IMR-90 (cell line): ENCODE results near the gene CPSF4L. TPM values are rescaled to one million over a fixed set of nuclear protein-coding genes. Genes with fewer than 3 reads are reported as not detected.

Experiments used
- ATAC-seq: fragments of 200-7000 bp; cut with Tn5 transposase; 2 replicates; pipeline ENCODE4 v1.9.1; 2020; ENCODE audit warnings: low read depth, mild to moderate bottlenecking, moderate library complexity
- BruUV-seq: library from RNA; stranded (reverse); fragments of 400-500 nt; replicated peaks from 2 replicates; lab custom pipeline; 2021; lab: Mats Ljungman, UMichigan
- CTCF ChIA-PET: fragments of 300-600 bp; formaldehyde crosslinking; extraction: SDS; loops from one replicate; lab custom pipeline; 2021; ENCODE audit warnings: antibody characterized with exemption; lab: Yijun Ruan, JAX
- POLR2A ChIA-PET: fragments of 300-600 bp; sonication (Branson Sonifier 250); formaldehyde crosslinking; loops from one replicate; lab custom pipeline; 2022; ENCODE audit warnings: antibody characterized with exemption; ENCODE audit not compliant: unreplicated experiment; lab: Charles Lee
- DNase-seq: peaks from one replicate; pipeline ENCODE4 v3.0.0; 2013
- H2AFZ ChIP-seq: replicated peaks from 2 replicates; pipeline ENCODE3; 2013; ENCODE audit warnings: low read length, mild to moderate bottlenecking; ENCODE audit not compliant: poor library complexity
- H2AK5ac ChIP-seq: 2 replicates; pipeline ENCODE4 v1.6.1; 2013; ENCODE audit warnings: low read depth, low read length, inconsistent platforms
- H2AK9ac ChIP-seq: replicated peaks from 2 replicates; pipeline ENCODE3; 2013; ENCODE audit warnings: mild to moderate bottlenecking, low read depth, low read length, moderate library complexity; ENCODE audit not compliant: poor library complexity
- H2BK120ac ChIP-seq: 2 replicates; pipeline ENCODE4 v1.6.1; 2013; ENCODE audit warnings: low read depth, low read length, inconsistent platforms
- H2BK15ac ChIP-seq: 3 replicates; pipeline ENCODE4 v1.6.1; 2013; ENCODE audit warnings: low read depth, low read length, inconsistent platforms
- H2BK20ac ChIP-seq: 2 replicates; pipeline ENCODE4 v1.6.1; 2013; ENCODE audit warnings: low read depth, mild to moderate bottlenecking, inconsistent platforms, low read length, moderate library complexity
- H2BK5ac ChIP-seq: 2 replicates; pipeline ENCODE4 v1.6.1; 2013; ENCODE audit warnings: mild to moderate bottlenecking, low read depth, low read length, inconsistent platforms; ENCODE audit not compliant: poor library complexity, severe bottlenecking
- H3K14ac ChIP-seq: replicated peaks from 2 replicates; pipeline ENCODE4 v1.6.1; 2013; ENCODE audit warnings: low read depth, low read length, inconsistent platforms
- H3K18ac ChIP-seq: 2 replicates; pipeline ENCODE4 v1.6.1; 2013; ENCODE audit warnings: low read depth, low read length, control low read depth
- H3K23ac ChIP-seq: 2 replicates; pipeline ENCODE4 v1.6.1; 2013; ENCODE audit warnings: low read depth, low read length, inconsistent platforms
- H3K27ac ChIP-seq: 2 replicates; pipeline ENCODE4 v1.5.1; 2013; ENCODE audit warnings: mild to moderate bottlenecking, control low read depth, low read length; ENCODE audit not compliant: insufficient read depth
- H3K27me3 ChIP-seq: 2 replicates; pipeline ENCODE4 v1.6.1; 2013; ENCODE audit warnings: low read length; ENCODE audit not compliant: control insufficient read depth, insufficient read depth
- H3K36me3 ChIP-seq: 2 replicates; pipeline ENCODE4 v1.6.1; 2013; ENCODE audit warnings: low read length, mixed read lengths; ENCODE audit not compliant: control insufficient read depth, insufficient read depth
- H3K4ac ChIP-seq: 2 replicates; pipeline ENCODE4 v1.6.1; 2013; ENCODE audit warnings: low read depth, low read length, inconsistent platforms
- H3K4me1 ChIP-seq: 2 replicates; pipeline ENCODE4 v1.6.1; 2013; ENCODE audit warnings: low read length, mixed read lengths; ENCODE audit not compliant: control insufficient read depth, insufficient read depth
- H3K4me2 ChIP-seq: 2 replicates; pipeline ENCODE4 v1.6.1; 2013; ENCODE audit warnings: low read depth, mild to moderate bottlenecking, control low read depth, low read length, moderate library complexity
- H3K4me3 ChIP-seq: 2 replicates; pipeline ENCODE4 v1.5.1; 2013; ENCODE audit warnings: low read depth, mild to moderate bottlenecking, control low read depth, low read length, moderate library complexity; ENCODE audit not compliant: insufficient read depth
- H3K56ac ChIP-seq: 2 replicates; pipeline ENCODE4 v1.6.1; 2013; ENCODE audit warnings: low read length, inconsistent platforms; ENCODE audit not compliant: insufficient read depth; ENCODE audit errors: extremely low read depth
- H3K79me1 ChIP-seq, 2 experiments: 2 replicates each; pipeline ENCODE4 v1.6.1; 2013; ENCODE audit warnings: low read length in 2 of 2, inconsistent platforms in 1 of 2, low read depth in 1 of 2
- H3K9ac ChIP-seq: 2 replicates; pipeline ENCODE4 v1.6.1; 2013; ENCODE audit warnings: low read depth, low read length, control low read depth
- H3K9me1 ChIP-seq: 2 replicates; pipeline ENCODE4 v1.6.1; 2013; ENCODE audit warnings: low read length, inconsistent platforms; ENCODE audit not compliant: insufficient read depth
- H3K9me3 ChIP-seq: 2 replicates; pipeline ENCODE4 v1.6.1; 2013; ENCODE audit warnings: low read length; ENCODE audit not compliant: control insufficient read depth, insufficient read depth
- H4K20me1 ChIP-seq: 2 replicates; pipeline ENCODE4 v1.6.1; 2013; ENCODE audit warnings: low read length, inconsistent platforms; ENCODE audit not compliant: insufficient read depth
- H4K5ac ChIP-seq: 2 replicates; pipeline ENCODE4 v1.6.1; 2013; ENCODE audit warnings: mild to moderate bottlenecking, low read depth, low read length, control low read depth
- H4K8ac ChIP-seq, 2 experiments: 2 replicates each; pipeline ENCODE4 v1.6.1; 2013; ENCODE audit warnings: low read depth in 2 of 2, low read length in 2 of 2, control low read depth in 1 of 2, inconsistent platforms in 1 of 2
- H4K91ac ChIP-seq: 2 replicates; pipeline ENCODE4 v1.6.1; 2013; ENCODE audit warnings: low read depth, low read length, inconsistent platforms; ENCODE audit not compliant: insufficient read depth
- BHLHE40 ChIP-seq: fragments of 150-350 bp; IDR thresholded peaks from 2 replicates; pipeline ENCODE4 v1.6.1; 2016; ENCODE audit warnings: mild to moderate bottlenecking, low read depth, low read length
- CEBPB ChIP-seq: IDR thresholded peaks from 2 replicates; pipeline ENCODE4 v1.6.1; 2012; ENCODE audit warnings: low read depth, low read length, improper control_type of control experiment
- CHD1 ChIP-seq: IDR thresholded peaks from 2 replicates; pipeline ENCODE4 v1.6.1; 2012; ENCODE audit warnings: low read depth, low read length, improper control_type of control experiment
- CTCF ChIP-seq: conservative IDR thresholded peaks from 2 replicates; pipeline ENCODE4 v1.5.1; 2012; ENCODE audit warnings: mild to moderate bottlenecking, low read depth, low read length, improper control_type of control experiment
- ELK1 ChIP-seq: fragments of 150-350 bp; IDR thresholded peaks from 2 replicates; pipeline ENCODE4 v1.6.1; 2016; ENCODE audit warnings: low read depth, mild to moderate bottlenecking, low read length, moderate library complexity, borderline replicate concordance
- FOS ChIP-seq: fragments of 150-350 bp; IDR thresholded peaks from 2 replicates; pipeline ENCODE4 v1.6.1; 2016; ENCODE audit warnings: low read depth, low read length
- MAZ ChIP-seq: IDR thresholded peaks from 2 replicates; pipeline ENCODE4 v1.6.1; 2012; ENCODE audit warnings: low read depth, mild to moderate bottlenecking, low read length, improper control_type of control experiment, moderate library complexity, borderline replicate concordance
- NFE2L2 ChIP-seq: fragments of 150-350 bp; IDR thresholded peaks from 2 replicates; pipeline ENCODE4 v1.6.1; 2016; ENCODE audit warnings: low read depth, mild to moderate bottlenecking, low read length
- POLR2A ChIP-seq: IDR thresholded peaks from 2 replicates; pipeline ENCODE4 v1.6.1; 2012; ENCODE audit warnings: mild to moderate bottlenecking, low read depth, low read length
- RAD21 ChIP-seq: IDR thresholded peaks from 2 replicates; pipeline ENCODE4 v1.6.1; 2012; ENCODE audit warnings: low read length, improper control_type of control experiment
- RFX5 ChIP-seq: IDR thresholded peaks from 2 replicates; pipeline ENCODE4 v1.8.0; 2012; ENCODE audit warnings: low read depth, mild to moderate bottlenecking, low read length, moderate library complexity
- USF2 ChIP-seq: fragments of 150-350 bp; IDR thresholded peaks from 2 replicates; pipeline ENCODE4 v1.6.1; 2017; ENCODE audit warnings: mild to moderate bottlenecking, antibody characterized with exemption, low read length, low read depth
- WGBS, 2 experiments: methylation state at CpG; one replicate each; pipeline versions ENCODE4 v1.1.5 to v1.1.7; 2013; ENCODE audit warnings: missing lambda C conversion rate in 2 of 2; ENCODE audit not compliant: insufficient read length in 1 of 2; ENCODE audit errors: extremely low coverage in 2 of 2; 5-methylcytosine and 5-hydroxymethylcytosine counted together
- dilution Hi-C: fragments of 300-500 bp; cut with HindIII; formaldehyde crosslinking; loops from one replicate; pipeline ENCODE4 v1.14.3; 2018; ENCODE audit warnings: low sequenced_read_pairs; ENCODE audit not compliant: unreplicated experiment
- in situ Hi-C: fragments of 300-500 bp; cut with MboI; formaldehyde crosslinking; loops from 3 replicates; pipeline ENCODE4 v1.14.3; 2019; ENCODE audit warnings: low sequenced_read_pairs, inconsistent platforms, mixed read lengths
- intact Hi-C: fragments of 100-400 bp; cut with micrococcal nuclease; formaldehyde crosslinking; loops from 2 replicates; pipeline ENCODE4 v1.10.0; 2022
- polyA plus RNA-seq, 3 experiments: library from polyadenylated mRNA; depleted of rRNA; stranded (reverse); fragments of >200 nt; gene quantifications; 2 replicates each; pipeline ENCODE4 v1.2.3, GENCODE V29; 2012; ENCODE audit warnings: low replicate concordance in 1 of 3
- total RNA-seq: library from RNA; depleted of rRNA; stranded (reverse); fragments of >200 nt; gene quantifications from 2 replicates; pipeline ENCODE4 v1.2.3, GENCODE V29; 2012

Gene CPSF4L
- total and polyA plus RNA-seq, 2 of the 4 experiments (the other 2 are of a cell fraction), result not detected

- ATAC-seq (no peak), DNase-seq (no peak)
- in situ Hi-C loops, result loop anchor here (25.0 kb wide), 2 partner anchors 264 to 914 kb away; no protein-coding TSS in a partner anchor
These were observed 11.2 kb upstream of the CPSF4L start for GRCh38 chr17:73272906-73273218.

More at GRCh38 chr17:73272906-73273218, 11.2 kb upstream of the CPSF4L start:
- Histone ChIP-seq H4K5ac (no peak overlapping the region), H3K4me1 (no peaks in the 10 kb centered on the region), H2AK5ac (no peak overlapping the region), H3K4ac (no peak overlapping the region), H2AFZ (no peak overlapping the region), H2BK120ac (no peak overlapping the region), H3K27me3 (no peaks in the 10 kb centered on the region), H3K79me1 (no peaks in the 10 kb centered on the region), H3K18ac (no peak overlapping the region), H3K4me2 (no peak overlapping the region), H3K56ac (no peak overlapping the region), H2AK9ac (no peak overlapping the region), H2BK5ac (no peak overlapping the region), H2BK15ac (no peak overlapping the region), H3K9ac (no peak overlapping the region), H2BK20ac (no peak overlapping the region), H3K4me3 (no peak overlapping the region), H3K9me3 (peaks cover 3% of the 10 kb centered on the region), H4K20me1 (no peaks in the 10 kb centered on the region), H3K27ac (no peak overlapping the region), H3K23ac (no peak overlapping the region), H3K14ac (no peak overlapping the region), H3K36me3 (no peaks in the 10 kb centered on the region), H4K8ac (no peak overlapping the region), H4K91ac (no peak overlapping the region), H3K9me1 (no peaks in the 10 kb centered on the region)
- TF ChIP-seq MAZ (no peak), NFE2L2 (no peak), BHLHE40 (no peak), CTCF (no peak), RAD21 (no peak), RFX5 (no peak), CHD1 (no peak), FOS (no peak), POLR2A (no peak), CEBPB (no peak), ELK1 (no peak), USF2 (no peak)
- ChIA-PET POLR2A (no interaction called here), CTCF (no interaction called here)
- no CpG with 5 or more reads among the region's 8 CpGs for WGBS, 2 experiments
- BruUV-seq, result no TSS peak
- intact Hi-C loops, result no loop called here
- dilution Hi-C loops, result no loop called here
